GM21619 (cell line): ENCODE results near the gene GHR.
"Not testable (repeated sequence)": the region's sequence is repeated elsewhere in the genome, so short reads cannot be mapped to it uniquely, and the experiment has no call there.

Experiments
- ATAC-seq: cut with Tn5 transposase; IDR thresholded peaks from one replicate; pipeline ENCODE4 v1.9.1; 2021; ENCODE audit not compliant: unreplicated experiment

Gene GHR

DNA sequence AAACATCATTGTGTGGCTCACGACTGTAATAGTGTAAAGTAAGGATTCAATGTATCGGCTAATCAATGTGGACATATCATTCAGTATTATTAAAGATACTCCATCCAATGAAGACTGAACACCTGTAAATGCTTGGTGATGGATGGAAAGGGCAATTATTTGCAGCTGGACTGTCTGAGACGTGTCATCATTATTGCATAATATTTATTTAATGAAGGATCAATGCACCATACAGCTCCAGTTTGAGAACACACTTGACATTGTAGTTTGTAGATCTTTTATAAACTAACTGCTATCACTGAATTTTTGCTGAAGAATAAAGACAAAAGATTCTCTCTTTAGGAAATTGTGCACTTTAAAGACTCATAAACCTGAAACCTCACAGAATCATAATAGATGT lies 215.7 kb downstream of the GHR start:
- ATAC-seq: no peak

DNA sequence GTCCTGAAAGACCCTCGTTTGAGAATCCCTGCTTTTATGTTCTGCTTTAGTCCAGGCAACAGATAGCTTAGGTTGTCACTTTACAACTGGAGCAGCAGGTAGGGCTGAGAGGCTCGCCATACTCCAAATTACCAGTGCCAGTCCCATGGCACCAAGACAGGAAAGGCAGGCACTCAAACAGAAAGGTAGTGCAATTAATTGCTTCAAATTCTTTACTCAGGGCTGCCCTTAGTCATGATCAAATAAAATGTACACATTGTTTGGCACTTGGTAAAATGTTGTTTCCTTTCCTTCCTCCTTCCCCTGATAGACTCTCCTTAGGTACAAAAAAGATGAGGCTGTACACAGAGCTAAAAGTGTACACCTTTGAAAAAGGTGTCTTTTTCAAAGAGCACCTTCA lies 217.6 kb downstream of the GHR start:
- ATAC-seq: no peak

GRCh38 chr5:42641336-42642005 lies 218.2 kb downstream of the GHR start:
- no peak for ATAC-seq

DNA sequence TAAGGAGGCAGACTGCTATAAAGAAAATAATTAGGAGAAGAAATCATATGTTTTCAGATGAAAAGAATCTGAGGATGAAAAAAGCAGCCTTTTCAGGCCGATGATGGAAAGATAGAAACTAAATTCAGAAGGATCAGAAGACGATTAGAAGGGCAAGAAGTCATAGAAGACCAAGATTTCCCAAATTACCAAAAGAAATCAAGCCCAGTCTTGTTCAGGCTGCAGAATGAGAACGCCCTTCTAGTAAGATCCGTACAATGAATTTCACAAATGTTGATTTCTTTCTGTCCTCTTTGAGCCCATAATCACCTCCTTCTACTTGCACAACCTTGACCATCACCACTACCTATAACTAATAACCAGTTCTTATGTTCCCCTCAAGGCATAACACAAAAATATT lies 218.8 kb downstream of the GHR start:
- no peak for ATAC-seq

GRCh38 chr5:42643360-42643759 lies 220.1 kb downstream of the GHR start:
- ATAC-seq: no peak

- no peak for ATAC-seq
Observed at GRCh38 chr5:42645138-42645537, 221.9 kb downstream of the GHR start.

- no peak for ATAC-seq
Observed at GRCh38 chr5:42648036-42648435, 224.8 kb downstream of the GHR start.

DNA sequence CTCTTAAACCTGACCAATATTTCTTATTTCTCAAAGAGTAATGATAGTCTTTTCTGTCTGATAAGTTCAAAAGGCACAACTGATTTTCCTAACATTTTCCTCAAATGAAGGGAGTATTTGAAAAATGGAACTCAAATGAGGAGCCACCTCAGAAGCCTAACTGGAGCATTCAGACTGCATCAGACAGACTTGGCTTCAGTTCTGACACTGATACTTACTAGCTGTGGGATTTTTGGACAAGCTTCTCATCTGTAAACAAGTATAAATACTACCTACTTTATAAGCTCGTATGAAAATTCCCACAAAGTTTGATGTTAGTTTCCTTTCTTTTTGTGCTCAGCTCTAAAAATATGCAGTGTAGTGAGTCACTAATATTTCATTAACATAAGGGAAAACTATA lies 225.7 kb downstream of the GHR start:
- ATAC-seq: no peak

GRCh38 chr5:42650084-42650483 lies 226.8 kb downstream of the GHR start:
- no peak for ATAC-seq

DNA sequence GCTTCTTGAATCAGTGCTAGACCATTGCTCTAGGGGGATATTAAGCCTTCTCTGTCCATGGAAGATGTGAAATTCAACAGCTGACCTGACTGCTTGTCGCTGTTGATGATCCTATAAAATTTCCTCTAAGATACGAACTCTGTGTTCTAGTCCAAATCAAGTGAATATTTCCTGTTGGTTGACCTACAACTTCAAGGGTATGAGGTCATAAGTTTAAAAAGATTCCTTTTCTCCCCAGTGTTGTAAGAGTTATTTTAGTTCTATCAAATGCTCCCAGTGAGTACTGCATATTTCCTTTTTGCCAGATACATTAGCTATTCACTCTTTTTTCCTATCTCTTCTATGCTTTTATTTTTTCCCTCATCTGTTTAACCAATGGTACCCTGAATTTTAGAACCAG lies 230.5 kb downstream of the GHR start:
- no peak for ATAC-seq

GRCh38 chr5:42654645-42655044 lies 231.4 kb downstream of the GHR start:
- ATAC-seq: no peak

DNA sequence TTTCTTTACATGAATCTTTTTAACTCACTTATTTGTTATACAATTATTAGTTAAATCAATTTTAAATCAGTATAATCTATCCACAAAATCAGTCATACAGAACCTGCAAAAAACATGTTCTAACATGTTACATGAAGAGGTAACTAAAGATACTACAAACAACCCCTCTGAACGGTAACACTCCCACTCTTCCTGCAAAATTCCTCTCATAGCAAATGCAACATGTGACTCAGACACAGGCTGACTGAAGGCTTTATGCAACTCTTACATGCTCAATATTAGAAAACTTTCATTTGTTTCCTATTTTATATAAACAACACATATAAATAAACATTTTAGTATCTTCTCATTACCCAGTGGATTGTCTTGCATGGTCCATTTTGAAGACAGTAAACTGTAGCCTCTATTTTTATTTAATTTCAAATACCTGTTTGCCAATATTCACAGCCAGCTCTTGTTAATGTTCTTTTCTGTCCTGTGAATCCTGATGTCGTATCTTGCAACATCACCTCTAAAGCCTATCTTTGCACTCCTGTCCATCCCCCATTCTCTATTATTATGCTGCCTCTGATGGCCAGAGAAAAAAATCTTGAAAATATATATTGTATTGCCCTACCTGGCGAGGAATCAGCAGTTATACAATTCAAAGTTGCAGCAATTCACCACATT lies 232.9 kb downstream of the GHR start:
- no peak for ATAC-seq

DNA sequence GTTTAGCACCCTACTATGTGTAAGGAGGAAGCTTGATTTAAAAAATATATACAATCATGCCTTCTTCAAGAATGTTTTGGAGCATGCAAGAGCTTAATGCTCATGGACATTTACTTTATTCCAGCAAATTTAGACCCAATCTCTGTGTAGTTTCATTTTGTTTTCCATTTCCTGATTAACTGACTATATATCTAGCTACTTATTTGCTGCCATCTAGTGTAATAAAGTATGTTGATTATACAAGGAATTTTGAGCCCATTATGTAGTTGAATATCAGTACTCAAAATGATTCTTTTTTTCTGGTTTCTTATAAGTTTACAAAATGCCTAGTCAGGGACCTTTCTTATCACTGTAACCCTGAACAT lies 233.4 kb downstream of the GHR start:
- no peak for ATAC-seq

GRCh38 chr5:42659869-42660268 lies 236.6 kb downstream of the GHR start:
- ATAC-seq: not testable (repeated sequence)

DNA sequence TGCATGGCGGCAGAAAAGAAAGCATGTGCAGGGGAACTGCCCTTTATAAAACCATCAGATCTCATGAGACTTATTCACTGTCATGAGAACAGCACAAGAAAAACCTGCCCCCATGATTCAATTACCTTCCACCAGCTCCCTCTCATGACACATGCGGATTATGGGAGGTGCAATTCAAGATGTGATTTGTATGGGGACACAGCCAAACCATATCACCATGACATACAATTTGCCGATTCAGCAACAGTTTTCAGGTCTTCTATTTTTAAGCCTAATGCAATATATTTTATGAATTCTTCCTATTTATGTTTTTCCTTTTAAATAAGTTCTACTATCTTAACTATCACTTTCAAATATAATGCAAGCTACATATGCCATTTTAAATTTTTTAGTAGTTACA lies 242.6 kb downstream of the GHR start:
- ATAC-seq: no peak

DNA sequence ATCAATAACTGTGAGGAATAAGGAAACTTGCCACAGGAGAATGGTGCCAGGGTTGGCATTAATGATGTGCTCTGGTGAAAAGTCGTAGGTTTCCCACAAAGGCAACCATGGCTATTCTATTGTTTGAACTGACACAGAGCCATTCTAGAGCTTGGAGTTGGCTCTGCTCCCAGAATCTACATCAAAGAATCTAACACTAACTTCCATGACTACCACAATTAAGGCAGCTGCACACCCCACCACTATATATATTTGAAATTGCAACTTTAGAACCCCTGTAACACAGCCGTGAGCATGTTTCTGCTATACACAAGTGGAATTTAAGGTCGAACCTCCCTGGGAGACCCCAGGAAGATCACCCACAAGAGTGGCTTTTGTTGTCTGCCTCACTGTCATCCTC lies 243.6 kb downstream of the GHR start:
- ATAC-seq: no peak

GRCh38 chr5:42668254-42668653 lies 245.0 kb downstream of the GHR start:
- no peak for ATAC-seq

DNA sequence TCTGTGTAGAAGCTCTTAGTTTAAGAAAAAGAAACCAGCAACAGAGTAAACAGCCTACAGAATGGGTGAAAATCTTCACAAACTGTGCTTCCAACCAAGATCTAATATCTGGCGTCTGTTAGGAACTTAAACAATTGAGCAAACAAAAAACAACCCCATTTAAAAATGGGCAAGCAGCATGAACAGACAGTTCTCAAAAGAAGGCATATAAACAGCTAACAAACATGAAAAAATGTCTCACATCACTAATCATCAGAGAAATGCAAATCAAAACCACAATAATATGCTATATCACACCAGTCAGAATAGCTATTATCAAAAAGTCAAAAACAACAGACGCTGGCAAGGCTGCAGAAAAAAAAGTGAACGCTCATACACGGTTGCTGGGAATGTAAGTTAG lies 249.7 kb downstream of the GHR start:
- no peak for ATAC-seq

DNA sequence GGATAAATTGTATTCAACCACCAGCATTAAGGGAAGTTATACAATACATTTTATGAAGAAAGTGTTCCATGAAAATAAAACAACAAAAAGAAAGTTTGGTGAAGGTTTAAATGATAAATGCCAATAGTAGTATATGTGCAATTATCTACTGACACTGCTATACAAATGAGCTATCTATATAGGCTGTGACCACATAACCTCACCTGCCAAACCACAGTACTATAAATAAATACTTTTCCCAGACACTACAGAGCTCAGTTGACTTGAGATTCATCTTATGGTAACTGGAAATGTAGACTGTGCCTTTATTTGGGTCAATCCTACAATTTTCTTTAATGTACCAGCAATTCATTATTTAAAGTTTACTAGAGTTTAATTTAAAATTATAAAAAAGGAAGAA lies 252.4 kb downstream of the GHR start:
- no peak for ATAC-seq

DNA sequence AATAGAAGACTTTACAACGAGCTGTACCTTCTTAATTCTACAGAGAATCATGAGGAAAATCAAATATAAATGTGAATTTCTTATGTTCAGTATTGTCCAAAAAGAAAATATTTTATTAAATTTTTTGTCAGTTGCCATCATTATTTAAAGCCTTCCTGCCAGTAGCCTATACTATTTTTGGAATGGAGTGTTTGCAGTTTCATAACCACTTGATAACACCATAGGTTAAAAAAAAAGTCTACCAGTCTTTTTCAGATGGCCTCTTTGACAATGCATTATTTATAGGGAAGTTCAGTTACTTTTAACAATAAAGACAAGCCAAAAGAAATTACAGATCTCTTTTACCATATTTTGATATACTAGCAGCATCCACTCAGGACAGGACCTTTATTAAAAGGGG lies 253.1 kb downstream of the GHR start:
- no peak for ATAC-seq

DNA sequence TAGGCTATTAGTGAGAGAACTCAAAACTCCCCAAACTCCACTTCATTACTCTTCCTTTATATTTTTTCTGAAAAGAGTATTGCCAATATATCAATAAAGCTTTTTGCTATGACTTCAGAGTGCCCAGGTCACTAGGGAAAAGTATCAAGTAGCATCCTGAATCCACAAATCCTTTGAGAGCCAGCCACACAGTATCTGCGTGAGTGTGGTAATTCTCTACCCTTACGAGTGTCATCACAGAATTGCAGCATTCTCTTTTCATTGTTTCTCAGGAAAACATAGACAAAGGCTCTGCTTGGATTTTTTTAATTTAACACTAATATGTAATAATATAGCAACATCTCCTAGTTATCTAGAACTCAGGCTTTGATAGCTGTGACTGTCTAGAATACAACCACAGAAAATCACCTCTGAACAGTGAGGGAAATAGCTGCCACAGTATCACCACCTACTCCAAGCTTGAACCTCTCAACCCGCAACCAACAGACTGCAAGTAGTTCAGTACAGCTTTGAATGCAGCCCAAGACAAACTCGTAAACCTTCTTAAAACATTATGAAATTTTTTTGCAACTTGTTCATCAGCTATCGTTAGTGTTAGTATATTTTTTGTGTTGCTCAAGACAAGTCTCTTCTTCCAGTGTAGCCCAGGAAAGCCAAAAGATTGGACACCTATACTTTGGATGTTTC lies 254.1 kb downstream of the GHR start:
- no peak for ATAC-seq

- no peak for ATAC-seq
Observed at GRCh38 chr5:42680046-42680445, 256.8 kb downstream of the GHR start.
